DMS53 treated with DMSO at 0.1 percent for 48 hours (cell line): ENCODE data around the gene SOX8.
"Not testable (repeated sequence)": the region's sequence is repeated elsewhere in the genome, so short reads cannot be mapped to it uniquely, and the experiment has no call there.

Experiments used
- DNase-seq: peaks from one replicate; lab custom pipeline; 2025; ENCODE audit not compliant: unreplicated experiment; lab: John Stamatoyannopoulos, UW

The SOX8 gene

DNA sequence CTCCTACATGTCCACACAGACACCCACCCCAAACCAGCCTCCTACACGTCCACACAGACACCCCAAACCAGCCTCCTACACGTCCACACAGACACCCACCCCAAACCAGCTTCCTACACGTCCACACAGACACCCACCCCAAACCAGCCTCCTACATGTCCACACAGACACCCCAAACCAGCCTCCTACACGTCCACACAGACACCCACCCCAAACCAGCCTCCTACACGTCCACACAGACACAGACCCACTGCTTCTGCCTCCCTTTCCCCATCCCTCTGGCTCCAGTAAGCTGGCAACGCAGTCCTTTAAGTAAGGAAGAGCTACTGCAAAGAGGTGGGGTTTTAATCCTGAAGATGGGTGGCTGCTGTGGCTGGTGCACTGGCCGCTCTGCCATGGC lies 27.8 kb upstream of the SOX8 start:
- DNase-seq, result not testable (repeated sequence)

DNA sequence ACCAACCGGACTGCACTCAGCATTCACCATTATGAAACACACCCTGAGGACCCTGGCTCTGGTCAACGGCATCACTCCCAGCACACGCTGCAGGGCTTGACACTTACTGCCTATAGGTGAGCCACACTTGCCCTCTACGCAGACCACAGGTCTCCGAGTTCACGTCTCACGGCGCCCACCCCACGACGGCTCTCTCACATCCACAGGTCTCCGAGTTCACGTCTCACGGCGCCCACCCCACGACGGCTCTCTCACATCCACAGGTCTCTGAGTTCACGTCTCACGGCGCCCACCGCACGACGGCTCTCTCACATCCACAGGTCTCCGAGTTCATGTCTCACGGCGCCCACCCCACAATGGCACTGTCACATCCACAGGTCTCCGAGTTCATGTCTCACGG lies 25.8 kb upstream of the SOX8 start:
- not testable (repeated sequence) for DNase-seq

DNA sequence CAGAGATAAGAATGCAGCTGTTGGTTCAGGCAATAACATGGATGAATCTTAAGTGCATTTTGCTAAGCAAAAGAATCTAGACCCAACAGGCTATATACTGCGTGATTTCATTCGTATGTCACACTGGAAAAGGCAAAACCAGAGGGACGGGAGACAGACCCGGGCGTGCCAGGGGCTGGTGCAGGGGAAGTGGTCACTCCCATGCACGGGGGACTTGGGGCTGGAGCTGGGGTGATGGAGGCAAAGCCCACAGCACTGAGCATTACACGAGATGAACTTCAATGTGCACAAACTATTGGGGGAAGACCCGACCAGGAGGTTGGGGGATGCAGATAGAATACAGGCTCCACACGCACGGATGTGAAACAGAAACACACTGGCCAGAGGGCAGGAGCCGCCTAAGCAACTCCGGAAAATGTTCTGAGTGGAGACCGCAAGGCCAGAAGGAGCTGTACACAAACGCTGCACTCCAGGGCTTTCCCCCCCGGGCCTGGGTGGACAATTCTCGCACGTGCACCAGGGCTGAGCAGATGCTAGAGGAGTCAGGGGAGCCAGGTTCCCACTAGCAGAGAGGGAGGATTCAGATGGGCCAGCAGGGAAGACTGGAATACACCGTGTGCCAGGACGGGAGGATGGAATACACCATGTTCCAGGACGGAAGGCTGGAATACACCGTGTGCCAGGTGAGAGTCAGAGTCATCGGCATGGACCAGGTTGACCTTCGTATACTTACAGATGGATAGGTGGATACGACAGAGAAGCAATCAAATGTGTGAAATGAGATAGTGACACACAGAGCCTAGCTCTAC lies 22.1 kb upstream of the SOX8 start:
- DNase-seq, result no peak

DNA sequence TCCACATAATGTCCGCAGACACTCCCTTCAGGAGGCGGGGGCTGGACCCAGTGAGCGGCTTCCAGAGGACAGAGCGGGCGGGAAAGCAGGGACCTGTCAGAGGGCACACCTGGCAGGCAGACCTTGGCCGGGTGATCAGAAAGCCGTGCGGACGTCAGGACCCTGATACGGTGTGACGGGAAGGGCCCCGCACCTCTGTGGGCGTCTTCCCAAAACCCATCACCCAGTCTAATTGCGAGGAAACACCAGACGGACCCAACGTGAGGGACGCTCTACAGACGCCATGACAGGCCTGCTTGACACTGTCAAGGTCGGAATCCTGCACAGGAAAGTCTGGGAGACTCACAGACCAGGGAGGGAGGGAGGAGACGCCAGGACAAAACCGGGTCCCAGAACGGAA lies 19.2 kb upstream of the SOX8 start:
- no peak for DNase-seq

DNA sequence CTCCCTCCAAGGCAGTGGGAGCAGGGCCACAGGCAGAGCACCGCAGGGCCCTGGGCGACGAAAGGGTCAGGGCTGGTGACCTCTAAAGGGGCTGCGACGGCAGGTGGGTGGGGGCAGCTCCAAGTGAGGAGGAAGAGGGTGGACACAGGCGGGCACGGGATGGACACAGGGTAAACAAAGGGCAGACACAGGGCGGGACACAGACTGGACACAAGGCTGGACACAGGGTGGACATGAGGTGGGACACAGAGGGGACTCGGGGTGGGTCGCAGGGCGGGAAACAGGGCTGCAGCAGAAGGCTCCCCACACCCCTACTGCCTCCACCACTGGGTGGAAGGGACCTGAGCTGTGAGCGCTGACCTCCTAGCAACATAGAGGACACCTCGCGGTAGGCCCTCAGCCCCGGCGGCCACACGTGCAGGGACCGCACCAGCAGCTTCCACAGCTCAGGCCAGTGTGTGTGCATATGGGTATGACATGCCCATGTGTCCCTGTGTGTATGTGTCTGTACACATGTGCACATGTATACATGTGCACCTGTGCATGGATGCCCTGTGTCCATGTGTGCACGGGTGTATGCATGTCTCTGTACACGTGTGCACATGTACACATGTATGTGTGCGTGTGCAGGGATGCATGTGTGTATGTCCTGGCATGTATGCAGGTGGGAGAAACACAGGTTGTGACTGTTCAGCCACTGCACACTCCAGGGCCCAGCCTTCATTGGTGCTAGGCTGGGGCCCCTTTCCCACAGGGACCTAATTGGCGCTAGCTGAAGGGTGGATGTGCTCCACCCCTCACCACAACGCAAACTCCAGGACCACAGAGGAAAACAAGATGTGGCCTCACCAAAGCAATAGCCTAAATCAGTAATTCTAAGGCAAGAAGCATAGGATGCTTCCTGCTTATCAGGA lies 18.4 kb upstream of the SOX8 start:
- no peak for DNase-seq

GRCh38 chr16:963913-964312 lies 17.7 kb upstream of the SOX8 start:
- no peak for DNase-seq

DNA sequence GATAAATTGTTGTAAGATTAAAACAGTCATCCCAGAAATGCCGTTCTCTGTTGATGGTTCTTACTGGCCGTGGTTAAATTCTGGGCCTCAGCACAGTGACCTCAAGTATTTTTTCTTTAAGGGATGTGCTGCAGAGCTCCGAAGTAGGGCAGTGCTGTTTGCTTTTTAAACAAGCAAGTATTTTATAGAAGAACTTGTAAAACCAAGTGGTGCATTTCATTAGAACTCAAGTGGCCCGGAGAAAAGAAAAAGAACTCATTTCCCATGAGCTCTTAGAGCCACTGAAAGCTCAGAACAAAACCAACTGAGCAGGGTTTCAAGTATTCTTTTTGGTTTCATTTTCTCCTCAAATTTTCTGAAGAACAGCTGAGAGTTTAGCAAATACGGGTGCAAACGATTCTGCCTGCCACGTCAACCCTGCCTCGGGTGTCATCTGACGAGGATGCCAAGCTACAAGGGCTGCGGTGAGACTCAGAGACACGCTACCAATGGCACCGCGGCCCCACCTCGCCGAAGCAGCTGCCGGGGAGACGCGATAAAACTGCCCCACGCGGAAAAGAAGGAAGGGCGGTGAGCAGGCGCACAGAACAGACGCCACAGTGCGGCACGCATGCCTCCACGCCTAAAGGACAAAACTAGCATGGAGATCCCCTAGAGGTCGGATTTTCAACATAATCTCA lies 17.1 kb upstream of the SOX8 start:
- no peak for DNase-seq

- DNase-seq, result no peak
These were observed 16.6 kb upstream of the SOX8 start for GRCh38 chr16:965036-965395.

DNA sequence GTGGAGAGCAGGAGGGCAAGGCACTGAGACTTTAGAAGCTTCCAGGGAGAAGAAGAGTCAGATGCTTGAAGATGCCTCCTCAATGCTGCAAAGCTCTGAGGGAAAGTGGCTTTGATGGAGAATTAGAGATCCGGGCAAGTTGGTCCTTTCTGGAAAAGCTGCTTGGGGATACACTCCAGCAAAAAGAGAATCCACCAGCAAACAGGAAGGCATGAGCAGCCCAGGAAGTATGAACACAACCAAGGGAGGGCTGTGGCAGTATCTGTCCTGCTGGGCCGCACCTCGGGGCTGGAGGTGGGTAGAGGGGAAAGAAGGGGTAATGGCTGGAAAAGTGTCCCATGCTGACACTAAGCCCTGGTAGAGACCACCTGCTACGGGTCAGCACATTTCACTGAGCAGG lies 16.1 kb upstream of the SOX8 start:
- no peak for DNase-seq

DNA sequence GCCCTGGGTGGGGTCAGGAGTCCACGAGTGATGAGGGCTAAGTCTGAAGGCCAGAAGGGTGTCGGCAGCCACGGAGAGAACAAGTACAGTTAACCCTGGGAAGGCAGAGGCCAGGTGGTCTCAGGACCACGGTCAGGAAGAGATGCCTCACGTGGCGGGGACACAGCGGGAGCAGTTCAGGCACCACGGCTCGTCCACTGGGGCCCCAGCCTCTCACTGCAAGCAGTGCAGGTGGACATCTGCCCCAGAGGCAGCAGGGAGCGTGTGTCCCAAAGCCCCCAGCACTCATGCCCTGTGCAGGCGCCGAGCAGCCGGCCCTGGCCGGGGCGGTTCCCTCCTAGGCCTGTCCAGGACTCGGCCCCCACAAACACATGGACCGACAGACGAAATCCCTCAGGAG lies 15.5 kb upstream of the SOX8 start:
- no peak for DNase-seq

DNA sequence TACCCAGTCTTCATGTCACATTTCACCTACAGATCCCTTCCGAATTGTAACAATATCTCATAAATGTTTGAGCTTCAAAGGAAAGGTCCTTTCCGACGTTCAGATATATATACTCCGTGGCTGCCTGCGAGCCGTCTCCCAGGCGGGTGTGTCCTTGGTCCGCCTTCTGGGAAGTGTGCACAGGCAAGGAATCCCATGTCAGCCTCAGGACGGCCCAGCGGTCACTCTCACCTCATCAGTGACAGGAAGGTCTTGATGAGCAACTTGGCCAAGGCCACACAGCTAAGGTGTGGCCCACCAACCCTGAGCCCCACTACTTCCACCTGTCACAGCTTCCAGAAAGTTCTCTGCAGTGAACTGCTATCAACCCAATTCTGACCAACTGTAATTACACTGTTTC lies 15.1 kb upstream of the SOX8 start:
- DNase-seq, result no peak

GRCh38 chr16:967077-967541 lies 14.5 kb upstream of the SOX8 start:
- no peak for DNase-seq

- DNase-seq, result no peak
These were observed 13.8 kb upstream of the SOX8 start for GRCh38 chr16:967546-968295.

- DNase-seq, result no peak
These were observed 12.9 kb upstream of the SOX8 start for GRCh38 chr16:968620-969019.

DNA sequence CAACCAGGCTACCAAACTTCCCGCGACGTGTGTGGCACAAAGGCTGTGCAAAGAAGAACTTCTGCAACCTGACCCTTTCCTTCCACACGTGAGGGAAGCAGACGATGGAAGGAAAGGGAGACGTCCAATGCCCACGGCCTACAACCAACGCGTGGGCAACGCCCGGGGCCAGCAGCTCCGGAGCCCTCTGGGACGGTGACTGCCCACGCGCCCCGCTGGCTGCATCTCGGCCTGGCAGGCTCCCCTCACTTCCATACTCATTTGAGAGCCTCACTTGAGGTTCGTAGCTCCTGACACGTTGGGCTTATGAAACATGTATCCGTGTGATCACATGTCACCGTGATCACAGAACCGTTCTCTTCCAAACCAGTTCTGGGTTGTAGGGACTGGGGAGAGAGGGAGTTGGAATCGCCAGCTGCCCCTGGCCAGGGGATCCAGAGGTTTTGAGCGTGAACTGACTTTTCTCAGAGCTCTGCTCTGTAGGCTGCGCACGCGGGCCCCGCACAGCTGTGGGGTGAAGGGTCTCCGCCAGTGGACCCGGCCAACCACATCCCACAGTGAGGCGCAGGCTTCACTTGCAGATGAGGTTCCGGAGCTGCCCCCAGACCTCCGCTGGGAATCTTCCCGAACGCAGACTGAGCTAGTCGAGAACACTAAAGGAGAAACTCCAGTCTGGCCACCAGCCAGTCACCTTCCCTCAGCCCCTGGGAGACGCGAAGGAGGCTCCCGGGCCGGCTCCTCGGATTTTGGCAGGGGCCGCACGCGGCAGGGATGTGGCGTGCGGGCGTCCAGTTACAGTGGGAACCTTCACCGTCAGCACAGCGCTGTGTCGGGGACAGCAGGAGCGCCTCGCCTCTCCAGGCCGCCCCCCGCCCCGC lies 11.8 kb upstream of the SOX8 start:
- DNase-seq, result no peak

GRCh38 chr16:970386-970765 lies 11.2 kb upstream of the SOX8 start:
- DNase-seq, result no peak

- DNase-seq, result no peak
These were observed 10.6 kb upstream of the SOX8 start, which contains the start of gene LMF1 for GRCh38 chr16:970766-971581. TSS of gene LMF1 (minus strand) at chr16:970984. CDS start at chr16:970980, 4 bp downstream.

DNA sequence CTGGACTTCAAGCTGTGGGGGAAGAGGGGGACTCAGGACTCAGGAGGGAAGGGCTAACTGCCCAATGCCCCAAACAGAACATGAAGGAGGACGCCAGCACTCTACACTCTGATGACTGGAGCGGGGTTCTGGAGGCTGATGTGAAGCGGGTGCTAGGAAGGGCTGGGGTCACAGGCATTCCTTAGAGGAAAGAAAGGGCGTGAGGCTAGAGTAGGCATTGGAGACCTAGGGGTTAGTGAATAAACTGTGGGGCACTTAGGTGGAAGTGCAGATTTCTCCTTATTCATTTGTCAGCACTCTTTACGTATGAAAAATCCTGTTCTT lies 10.0 kb upstream of the SOX8 start:
- no peak for DNase-seq

DNA sequence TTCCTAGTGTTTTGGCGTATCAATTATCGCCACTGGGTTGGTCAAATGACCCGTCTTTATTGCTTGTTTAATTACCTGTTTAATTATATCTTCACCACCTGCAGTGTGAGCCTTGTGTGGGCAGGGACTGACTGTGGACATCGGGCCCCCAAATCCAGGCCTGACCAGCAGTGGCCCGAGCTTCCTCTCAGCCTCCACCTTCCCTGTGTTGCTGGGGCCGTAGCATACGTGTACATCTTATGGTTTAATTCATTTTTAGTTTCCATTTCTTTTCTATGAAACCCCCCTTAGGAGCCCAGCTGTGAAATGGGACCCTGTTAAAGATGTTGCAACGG lies 9.6 kb upstream of the SOX8 start:
- DNase-seq, result no peak
